CD4-positive, alpha-beta T cell treated with Interleukin-6 for 4 hours (primary cell): ENCODE measurements around the gene SCO2.
A peak's percentile ranks its signal among the peaks of the same experiment; 100 is the strongest.
"Not testable (repeated sequence)": the region's sequence is repeated elsewhere in the genome, so short reads cannot be mapped to it uniquely, and the experiment has no call there.

Source experiments
- DNase-seq: peaks from one replicate; pipeline ENCODE4 v3.0.0-alpha.2; 2020; ENCODE audit warnings: mixed read lengths

Gene SCO2

DNA sequence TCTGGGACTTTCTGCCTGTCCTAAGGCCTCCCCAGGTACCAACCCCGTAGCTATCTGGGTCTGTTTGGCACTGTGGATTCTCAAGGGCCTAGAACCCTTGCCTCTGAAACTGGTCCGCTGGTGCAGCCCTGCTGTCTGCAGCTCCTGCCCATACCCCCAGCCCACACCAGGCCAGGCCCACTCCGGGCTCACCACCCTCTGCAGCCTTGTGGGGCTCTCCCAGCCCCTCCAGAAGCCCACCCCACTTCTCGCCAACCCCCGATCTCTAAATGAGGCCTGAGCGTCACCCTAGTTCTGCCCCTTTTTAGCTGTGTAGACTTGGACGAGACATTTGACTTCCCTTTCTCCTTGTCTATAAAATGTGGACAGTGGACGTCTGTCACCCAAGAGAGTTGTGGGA, 25.0 kb upstream of the SCO2 start:
- DNase-seq, result no peak

GRCh38 chr22:50548921-50549790, 23.8 kb upstream of the SCO2 start:
- no peak for DNase-seq

DNA sequence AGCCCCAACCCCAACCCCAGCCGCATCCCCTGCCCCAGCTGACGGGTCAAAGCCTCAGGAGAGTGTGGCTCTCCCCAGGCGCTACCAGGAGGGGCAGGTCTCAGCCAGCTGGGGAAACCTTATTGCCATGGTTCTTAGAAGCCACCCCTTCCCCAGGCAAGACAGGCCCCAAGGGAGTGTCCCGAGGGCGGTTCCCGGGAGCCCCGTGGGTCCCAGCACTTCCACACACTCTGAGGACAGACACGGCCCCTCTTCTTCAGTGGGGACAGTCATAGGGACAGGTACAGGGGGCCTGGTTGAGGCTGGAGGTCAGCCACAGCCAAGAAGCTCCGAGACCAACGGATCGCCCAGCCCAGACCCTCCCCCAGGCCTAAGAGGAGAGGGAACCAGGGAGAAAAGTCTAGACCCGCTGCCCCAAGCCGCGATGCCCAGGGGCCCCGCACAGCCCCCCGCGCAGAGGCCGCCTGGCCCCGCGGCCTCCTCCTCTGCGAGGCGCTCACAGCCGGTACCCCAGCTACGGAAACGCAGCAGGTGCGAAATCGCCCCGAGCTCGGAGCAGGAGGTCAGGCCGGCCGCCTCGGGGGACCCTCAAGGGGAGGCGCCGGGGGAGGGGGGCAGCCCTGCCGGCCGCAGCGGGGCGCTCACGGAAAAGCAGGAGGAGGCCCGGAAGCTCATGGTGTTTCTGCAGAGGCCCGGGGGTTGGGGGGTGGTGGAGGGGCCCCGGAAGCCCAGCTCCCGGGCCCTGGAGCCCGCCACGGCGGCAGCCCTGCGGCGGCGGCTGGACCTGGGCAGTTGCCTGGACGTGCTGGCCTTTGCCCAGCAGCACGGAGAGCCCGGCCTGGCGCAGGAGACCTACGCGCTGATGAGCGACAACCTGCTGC, 22.9 kb upstream of the SCO2 start:
- DNase-seq, result peak; percentile 77

GRCh38 chr22:50547263-50547985, 22.0 kb upstream of the SCO2 start:
- no peak for DNase-seq

DNA sequence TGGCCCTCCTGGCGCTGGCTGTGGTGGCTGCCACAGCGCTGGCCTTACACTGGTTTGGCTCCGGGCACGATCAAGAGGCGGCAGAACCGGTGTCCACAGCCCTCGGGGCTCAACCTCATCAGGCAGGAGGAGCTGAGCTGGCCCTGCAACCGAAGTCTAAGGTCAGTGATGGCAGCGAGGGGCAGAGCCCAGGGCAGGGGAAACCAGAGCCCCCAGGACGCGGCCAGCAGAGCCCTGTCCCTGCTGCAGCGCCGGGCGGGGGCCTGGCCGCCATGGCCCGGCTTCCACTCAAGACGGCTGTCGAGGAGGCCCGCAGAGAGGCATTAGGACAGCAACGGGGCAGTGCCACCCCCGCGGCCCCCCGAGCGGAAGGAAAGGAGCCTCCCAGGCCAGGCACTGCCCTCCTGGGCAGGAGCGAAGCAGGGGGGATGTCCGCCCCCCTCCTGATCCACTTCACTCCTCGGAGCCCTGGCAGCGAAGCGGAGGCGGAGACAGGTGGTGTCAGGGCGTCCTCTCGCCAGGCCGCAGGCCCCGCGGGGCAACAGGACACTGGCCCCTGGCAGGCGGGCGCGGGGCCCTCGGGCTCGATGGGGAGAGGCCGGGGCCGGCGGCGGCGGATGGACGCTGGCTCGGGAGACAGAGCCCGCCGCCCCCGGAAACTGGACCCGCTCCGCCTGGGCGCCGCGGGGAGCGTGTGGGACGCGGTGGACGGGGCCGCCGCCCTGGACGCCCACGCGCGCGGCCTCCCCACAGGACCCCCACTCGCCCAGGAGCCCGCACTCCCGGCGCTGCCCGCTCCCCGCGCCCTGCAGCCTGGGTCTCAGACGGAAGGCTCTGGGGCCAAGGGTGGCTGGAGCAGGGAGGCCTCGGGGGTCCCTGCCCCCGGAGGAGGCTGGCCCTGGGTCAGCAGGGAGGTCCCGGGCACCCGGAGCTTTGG, 21.2 kb upstream of the SCO2 start:
- no peak for DNase-seq

DNA sequence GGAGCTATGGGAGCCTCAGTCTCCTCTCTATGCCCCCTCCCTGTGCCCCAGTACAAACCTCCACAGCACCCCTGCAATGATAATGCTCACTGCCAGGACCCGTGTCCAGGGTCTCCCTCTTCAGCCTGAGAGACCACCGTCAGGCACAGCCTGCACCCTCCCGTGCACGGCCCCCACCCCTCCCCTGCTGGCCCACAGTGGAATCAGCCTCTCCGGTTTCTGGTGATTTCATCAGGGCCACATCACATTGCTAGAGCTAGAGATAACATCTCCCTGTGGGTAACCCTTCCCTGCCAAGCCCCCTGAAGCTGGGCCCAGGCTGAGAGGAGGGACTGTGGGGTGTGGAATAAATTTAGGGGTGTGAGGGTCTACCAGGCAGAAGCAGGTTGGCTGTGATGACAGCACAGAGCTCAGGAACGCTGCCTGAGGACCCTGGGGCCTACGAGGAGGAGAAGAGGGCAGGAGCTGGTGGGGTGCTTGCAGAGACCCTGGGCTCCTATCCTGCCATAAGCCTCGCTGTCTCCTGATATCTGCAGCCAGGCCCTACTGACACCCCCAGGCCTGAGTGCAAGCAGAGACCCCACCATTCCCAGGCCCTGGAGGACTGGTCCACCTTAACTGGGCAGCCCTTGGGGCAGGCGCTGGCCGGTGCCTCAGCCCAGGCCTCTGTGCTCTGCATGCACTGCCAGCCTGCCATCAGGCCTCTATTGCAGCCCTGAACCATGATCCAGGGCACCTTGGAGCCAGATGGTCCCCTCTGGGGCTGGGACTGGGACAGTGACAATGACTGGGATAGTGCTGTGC, 20.3 kb upstream of the SCO2 start, which contains the start of gene KLHDC7B:
Gene KLHDC7B (plus strand): TSS at position 378 of the 804 bp plus-strand sequence. CDS start 345 bp downstream, at position 723.
- DNase-seq, result peak; percentile 37

DNA sequence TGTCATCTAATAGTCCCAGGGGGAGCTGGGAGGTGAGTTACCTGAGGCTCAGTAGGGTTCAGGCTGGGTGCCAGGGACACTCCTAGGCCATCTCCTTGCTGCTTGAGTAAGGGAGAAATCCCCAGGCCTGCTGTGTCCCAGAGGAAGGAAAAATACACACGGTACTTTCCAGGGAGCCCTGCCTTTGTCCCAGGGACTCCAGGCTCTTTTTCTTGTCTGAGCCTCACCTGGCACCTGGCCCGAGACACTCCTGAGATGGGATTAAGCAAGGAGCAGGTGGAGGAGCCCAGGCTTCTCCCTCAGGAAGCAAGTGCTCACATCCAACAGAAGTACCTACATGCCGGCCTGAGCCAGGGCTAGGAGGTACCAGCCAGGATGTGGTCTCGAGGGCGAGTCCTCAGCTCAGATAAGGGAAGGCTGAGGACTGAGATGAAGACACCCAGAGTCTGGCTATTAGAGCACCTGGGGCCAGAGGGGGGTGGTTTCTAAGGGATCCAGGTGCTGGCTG, 19.4 kb upstream of the SCO2 start:
- DNase-seq, result peak; percentile 49

DNA sequence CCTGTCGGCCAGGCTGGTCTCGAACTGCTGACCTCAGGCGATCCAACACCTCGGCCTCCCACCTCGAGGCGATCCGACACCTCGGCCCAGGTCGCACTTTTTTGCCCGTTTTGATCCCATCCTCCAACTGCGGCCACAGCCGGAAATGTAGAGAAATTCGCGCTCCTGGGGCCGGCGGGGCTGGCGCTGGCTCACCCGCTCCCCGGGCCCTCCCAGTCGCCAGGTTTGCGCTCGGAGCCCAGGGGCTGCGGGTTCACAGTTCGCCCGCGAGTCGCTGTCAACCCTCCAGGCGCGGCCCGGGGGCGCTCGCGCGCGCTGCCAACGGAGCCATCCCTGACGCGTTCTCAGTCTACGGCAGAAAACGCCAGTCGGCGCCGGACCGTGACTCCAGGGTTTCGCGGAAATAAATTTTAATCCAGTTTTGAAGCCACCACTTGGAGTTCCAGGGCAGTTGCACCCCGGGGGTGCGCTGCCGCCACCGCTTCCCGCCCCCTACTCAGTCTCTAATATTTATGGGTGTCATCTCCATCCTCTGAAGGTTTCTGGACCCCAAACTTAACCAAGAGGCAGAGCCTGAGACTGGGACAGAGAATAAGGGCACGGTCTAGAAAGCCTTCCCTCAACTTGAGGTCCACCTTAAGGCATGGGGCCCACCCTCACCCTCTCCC, 18.8 kb upstream of the SCO2 start:
- DNase-seq, result peak; percentile 87

DNA sequence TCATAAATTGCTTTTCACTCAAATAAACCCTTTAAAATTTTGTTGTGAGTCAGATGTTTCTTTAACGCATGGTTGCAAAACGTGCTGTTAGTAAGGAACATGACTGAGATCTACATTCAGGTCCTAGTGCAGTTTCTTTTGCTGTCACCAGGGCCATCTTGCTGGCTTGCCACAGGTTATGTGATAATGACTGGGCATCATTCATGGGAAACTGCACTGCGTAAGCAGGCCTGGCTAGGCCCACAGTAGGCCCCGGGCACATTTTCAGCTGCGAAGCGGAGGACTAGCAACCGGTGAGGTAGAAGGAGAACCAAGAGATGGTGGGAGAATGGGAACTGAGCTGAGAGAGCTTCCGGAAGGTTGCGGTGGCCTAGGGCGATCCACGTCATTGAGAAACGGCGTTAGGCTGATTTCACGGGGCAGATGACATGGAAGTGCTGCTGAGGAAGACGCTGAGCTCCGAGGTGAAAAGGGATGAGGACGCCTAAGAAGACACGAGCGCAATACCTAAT, 17.1 kb upstream of the SCO2 start:
- no peak for DNase-seq

DNA sequence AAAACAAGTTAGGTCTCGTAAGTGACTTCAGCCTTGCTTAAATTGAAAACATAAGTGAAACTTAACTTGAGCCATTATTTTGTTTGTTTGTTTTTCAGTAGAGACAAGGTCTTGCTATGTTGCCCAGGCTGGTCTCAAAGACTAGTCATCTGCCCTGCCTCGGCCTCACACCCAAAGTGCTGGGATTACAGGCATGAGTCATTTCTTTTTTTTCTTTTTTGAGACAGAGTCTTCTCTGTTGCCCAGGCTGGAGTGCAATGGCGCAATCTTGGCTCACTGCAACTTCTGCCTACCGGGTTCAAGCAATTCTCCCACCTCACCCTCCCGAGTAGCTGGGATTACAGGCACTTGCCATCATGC, 16.2 kb upstream of the SCO2 start:
- DNase-seq, result peak; percentile 34

GRCh38 chr22:50540381-50540780, 15.0 kb upstream of the SCO2 start:
- DNase-seq, result no peak

DNA sequence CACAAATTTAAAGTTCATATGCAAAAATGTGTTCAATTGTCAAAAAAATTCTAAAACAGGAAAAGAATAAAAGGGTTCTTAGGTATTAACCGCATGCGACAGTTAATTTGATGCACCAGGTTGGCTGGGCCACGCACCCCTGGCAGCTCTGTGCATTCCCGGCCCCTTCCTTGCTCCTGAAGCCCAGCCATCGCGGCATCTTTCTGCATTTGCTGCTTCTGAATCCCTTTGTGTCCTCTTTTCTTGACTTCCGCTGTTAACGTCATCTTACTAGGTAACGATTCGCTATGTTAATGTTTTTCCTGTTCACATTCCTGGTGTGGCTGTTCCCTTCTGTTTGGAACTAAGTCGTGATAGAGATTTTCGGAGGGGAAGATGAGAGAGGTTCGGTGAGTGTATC, 12.4 kb upstream of the SCO2 start:
- DNase-seq, result no peak

GRCh38 chr22:50536226-50536625, 10.8 kb upstream of the SCO2 start:
- no peak for DNase-seq

GRCh38 chr22:50535113-50535512, 9.7 kb upstream of the SCO2 start:
- DNase-seq, result no peak

DNA sequence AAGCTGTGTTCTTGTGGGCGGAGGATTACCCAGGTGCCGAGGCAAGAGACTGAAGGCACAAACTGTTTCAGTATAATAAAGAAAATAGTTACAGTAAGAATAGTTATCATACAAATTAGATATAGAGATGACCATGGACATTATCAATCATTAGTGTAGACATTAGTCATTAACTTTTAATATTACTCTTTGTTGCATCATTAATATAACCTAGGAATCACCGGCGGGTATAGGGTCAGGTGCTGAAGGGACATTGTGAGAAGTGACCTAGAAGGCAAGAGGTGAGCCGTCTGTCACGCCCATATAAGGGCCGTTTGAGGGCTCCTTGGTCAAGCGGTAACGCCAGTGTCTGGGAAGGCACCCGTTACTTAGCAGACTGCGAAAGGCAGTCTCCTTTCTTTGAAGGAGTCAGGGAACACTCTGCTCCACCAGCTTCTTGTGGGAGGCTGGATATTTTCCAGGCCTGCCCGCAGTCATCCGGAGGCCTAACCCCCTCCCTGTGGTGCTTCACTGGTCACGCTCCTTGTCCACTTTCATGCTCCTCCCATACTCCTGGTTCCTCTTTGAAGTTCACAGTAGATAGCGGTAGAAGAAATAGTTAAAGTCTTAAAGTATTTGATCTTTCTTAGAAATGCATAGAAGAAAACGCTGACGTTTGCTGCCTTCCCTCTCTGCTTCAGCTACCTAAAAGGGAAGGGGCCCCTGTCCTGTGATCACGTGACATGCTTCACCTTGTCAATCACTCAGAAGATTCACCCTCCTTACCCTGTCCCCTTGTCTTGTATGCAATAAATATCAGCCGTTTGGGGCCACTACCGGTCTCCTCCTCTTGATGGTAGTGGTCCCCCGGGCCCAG, 8.7 kb upstream of the SCO2 start:
- not testable (repeated sequence) for DNase-seq

DNA sequence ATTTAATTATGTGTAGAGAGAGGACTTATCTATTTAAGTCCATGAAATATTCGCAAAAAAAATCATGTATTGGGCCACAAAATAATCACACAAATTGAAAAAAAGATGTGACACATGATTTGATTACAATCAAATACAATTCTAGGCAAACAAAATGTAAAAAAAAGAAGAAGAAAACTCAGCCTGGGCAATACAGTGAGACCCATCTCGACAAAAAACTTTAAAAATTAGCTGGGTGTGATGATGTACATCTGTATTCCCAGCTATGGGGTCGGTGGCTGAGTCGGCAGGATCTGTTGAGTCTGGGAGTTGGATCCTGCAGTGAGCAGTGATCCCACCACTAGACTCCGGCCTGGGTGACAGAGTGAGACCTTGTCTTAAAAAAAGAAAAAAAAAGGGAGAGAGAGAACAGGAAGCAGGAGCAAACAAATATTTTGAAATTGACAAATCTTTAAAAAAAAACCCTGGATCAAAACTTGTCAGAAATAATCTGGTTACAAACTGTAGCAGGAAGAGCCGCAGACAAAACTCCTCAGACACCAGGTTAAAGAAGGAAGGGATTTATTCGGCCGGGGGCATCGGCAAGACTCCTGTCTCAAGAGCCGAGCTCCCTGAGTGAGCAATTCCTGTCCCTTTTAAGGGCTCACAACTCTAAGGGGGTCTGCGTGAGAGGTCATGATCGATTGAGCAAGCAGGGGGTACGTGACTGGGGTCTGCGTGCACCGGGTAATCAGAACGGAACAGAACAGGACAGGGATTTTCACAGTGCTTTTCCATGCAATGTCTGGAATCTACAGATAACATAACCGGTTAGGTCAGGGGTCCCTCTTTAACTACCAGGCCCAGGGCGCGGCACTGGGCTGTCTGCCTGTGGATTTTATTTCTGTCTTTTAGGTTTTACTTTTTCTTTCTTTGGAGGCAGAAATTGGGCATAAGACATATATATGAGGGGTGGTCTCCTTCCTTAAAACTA, 7.7 kb upstream of the SCO2 start:
- DNase-seq, result no peak

- peak; percentile 21 for DNase-seq
Measured at GRCh38 chr22:50531962-50532674, 6.7 kb upstream of the SCO2 start.
